GM12878 (cell line): Measurements from ENCODE around the gene TPGS1. TPM values are rescaled to one million over a fixed set of nuclear protein-coding genes. Genes with fewer than 3 reads are reported as not detected.

Experiments used
- MXI1 ChIP-seq: fragments of 150-350 bp; IDR thresholded peaks from 2 replicates; pipeline ENCODE4 v1.6.1; 2011; ENCODE audit warnings: low read depth, mild to moderate bottlenecking, inconsistent platforms, low read length, improper control_type of control experiment
- NR2F1 ChIP-seq: fragments of 450-650 bp; conservative IDR thresholded peaks from 2 replicates; pipeline ENCODE4 v1.6.1; 2017; ENCODE audit warnings: mild to moderate bottlenecking
- PAX8 ChIP-seq: fragments of 450-650 bp; IDR thresholded peaks from 2 replicates; pipeline ENCODE4 v1.6.1; 2017; ENCODE audit warnings: mild to moderate bottlenecking, moderate library complexity
- SMAD1 ChIP-seq: fragments of 450-650 bp; IDR thresholded peaks from 2 replicates; pipeline ENCODE4 v1.6.1; 2018; ENCODE audit warnings: mild to moderate bottlenecking, low read depth; ENCODE audit not compliant: partially characterized antibody
- SMAD5 ChIP-seq: IDR thresholded peaks from 2 replicates; pipeline ENCODE4 v1.6.1; 2016; ENCODE audit warnings: antibody characterized with exemption, low read depth
- SUZ12 ChIP-seq: fragments of 200-600 bp; sonication (generic); IDR thresholded peaks from one replicate; pipeline ENCODE4 v1.6.1; 2018; ENCODE audit warnings: antibody characterized with exemption, mild to moderate bottlenecking; ENCODE audit not compliant: unreplicated experiment
- TCF12 ChIP-seq: IDR thresholded peaks from 2 replicates; pipeline ENCODE4 v1.6.1; 2011; ENCODE audit warnings: low read depth, mild to moderate bottlenecking, low read length
- ZNF217 ChIP-seq: fragments of 450-650 bp; IDR thresholded peaks from 2 replicates; pipeline ENCODE4 v1.6.1; 2017; ENCODE audit warnings: antibody characterized with exemption, mild to moderate bottlenecking
- polyA plus RNA-seq, 11 experiments: library from polyadenylated mRNA; depleted of rRNA in 4 of 11; unstranded in 6 of 11; stranded (reverse) in 5 of 11; fragments of >200 nt; fragmentation: Nextera tagmentation in 4 of 11; fragmentation: Illumina TruSeq in 1 of 11; extraction: Ambion mirVana in 4 of 11; extraction: Trizol in 1 of 11; gene quantifications; 1 replicate in 1 of 11; 2 replicates in 10 of 11; pipeline versions ENCODE4 v1.2.1 to v1.2.3, GENCODE V29; 2011 to 2016; ENCODE audit warnings: inconsistent platforms in 2 of 11, missing spikeins in 2 of 11, low read depth in 1 of 11
- total RNA-seq, 4 experiments: library from RNA; depleted of rRNA in 3 of 4; stranded (reverse); fragments of >200 nt in 3 of 4; fragmentation: Illumina TruSeq in 1 of 4; extraction: Trizol in 1 of 4; gene quantifications; 2 replicates each; pipeline versions ENCODE4 v1.2.1 to v1.2.3, GENCODE V29; 2013 to 2021
- TF ChIP-seq, protein P1 (sequence below): IDR thresholded peaks from 2 replicates; pipeline ENCODE4 v1.6.1; 2012; ENCODE audit warnings: improper control_type of control experiment, low read depth, low read length; ENCODE audit not compliant: insufficient replicate concordance
- TF ChIP-seq, protein P2 (sequence below): fragments of 450-650 bp; formaldehyde crosslinking; IDR thresholded peaks from 2 replicates; pipeline ENCODE4 v1.4.0; 2022; ENCODE audit warnings: mild to moderate bottlenecking, moderate library complexity

TPGS1 gene
- total and polyA plus RNA-seq, 10 of the 15 experiments (the other 5 are each of a cell fraction or from before 2014, with no cell fraction given), result 0.24 to 24.7 (median 7.7) TPM; not detected in 2

DNA sequence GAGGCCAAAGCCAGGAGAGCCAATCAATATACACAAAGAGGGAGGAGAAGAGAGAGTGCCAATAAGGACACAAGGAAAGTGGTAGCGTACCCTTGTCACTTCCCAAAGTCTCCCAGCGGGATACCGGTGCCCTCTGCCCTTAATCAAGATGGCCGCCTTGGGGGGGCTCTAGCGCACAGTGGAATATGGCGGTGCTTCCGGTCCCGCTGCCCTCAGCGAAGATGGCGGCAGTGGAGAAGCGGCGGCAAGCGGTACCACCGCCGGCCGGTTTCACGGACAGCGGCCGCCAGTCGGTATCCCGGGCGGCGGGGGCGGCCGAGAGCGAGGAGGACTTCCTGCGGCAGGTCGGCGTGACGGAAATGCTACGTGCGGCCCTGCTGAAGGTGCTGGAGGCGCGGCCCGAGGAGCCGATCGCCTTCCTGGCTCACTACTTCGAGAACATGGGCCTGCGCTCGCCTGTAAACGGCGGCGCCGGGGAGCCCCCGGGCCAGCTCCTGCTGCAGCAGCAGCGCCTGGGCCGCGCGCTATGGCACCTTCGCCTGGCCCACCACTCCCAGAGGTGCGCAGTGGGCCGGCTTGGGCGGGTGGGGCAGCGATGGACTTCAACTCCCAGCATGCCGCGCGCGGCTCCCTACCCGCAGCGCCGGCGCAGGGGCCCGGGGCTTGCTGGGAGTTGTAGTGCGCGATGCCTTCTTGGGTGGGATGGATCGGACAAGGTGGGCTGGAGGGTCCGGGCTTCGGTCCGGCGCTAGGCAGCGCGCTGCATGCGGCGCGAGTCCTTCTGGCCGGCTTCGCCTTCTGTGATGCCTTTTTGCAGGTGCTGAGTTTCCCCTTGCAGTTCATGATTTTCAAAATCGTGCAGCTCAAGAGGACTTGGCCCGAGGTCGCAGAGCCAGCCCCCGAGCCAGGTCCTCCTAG is at the start of gene TPGS1 (continued):
- no peak for TF ChIP-seq SUZ12
- TF ChIP-seq, protein P1, sequence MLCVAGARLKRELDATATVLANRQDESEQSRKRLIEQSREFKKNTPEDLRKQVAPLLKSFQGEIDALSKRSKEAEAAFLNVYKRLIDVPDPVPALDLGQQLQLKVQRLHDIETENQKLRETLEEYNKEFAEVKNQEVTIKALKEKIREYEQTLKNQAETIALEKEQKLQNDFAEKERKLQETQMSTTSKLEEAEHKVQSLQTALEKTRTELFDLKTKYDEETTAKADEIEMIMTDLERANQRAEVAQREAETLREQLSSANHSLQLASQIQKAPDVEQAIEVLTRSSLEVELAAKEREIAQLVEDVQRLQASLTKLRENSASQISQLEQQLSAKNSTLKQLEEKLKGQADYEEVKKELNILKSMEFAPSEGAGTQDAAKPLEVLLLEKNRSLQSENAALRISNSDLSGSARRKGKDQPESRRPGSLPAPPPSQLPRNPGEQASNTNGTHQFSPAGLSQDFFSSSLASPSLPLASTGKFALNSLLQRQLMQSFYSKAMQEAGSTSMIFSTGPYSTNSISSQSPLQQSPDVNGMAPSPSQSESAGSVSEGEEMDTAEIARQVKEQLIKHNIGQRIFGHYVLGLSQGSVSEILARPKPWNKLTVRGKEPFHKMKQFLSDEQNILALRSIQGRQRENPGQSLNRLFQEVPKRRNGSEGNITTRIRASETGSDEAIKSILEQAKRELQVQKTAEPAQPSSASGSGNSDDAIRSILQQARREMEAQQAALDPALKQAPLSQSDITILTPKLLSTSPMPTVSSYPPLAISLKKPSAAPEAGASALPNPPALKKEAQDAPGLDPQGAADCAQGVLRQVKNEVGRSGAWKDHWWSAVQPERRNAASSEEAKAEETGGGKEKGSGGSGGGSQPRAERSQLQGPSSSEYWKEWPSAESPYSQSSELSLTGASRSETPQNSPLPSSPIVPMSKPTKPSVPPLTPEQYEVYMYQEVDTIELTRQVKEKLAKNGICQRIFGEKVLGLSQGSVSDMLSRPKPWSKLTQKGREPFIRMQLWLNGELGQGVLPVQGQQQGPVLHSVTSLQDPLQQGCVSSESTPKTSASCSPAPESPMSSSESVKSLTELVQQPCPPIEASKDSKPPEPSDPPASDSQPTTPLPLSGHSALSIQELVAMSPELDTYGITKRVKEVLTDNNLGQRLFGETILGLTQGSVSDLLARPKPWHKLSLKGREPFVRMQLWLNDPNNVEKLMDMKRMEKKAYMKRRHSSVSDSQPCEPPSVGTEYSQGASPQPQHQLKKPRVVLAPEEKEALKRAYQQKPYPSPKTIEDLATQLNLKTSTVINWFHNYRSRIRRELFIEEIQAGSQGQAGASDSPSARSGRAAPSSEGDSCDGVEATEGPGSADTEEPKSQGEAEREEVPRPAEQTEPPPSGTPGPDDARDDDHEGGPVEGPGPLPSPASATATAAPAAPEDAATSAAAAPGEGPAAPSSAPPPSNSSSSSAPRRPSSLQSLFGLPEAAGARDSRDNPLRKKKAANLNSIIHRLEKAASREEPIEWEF, result no peak
- TF ChIP-seq MXI1, result peak; percentile 13; the same call in 1 of the 2 replicates
- no peak for TF ChIP-seq NR2F1
- TF ChIP-seq SMAD5, result no peak
- TF ChIP-seq, protein P2, sequence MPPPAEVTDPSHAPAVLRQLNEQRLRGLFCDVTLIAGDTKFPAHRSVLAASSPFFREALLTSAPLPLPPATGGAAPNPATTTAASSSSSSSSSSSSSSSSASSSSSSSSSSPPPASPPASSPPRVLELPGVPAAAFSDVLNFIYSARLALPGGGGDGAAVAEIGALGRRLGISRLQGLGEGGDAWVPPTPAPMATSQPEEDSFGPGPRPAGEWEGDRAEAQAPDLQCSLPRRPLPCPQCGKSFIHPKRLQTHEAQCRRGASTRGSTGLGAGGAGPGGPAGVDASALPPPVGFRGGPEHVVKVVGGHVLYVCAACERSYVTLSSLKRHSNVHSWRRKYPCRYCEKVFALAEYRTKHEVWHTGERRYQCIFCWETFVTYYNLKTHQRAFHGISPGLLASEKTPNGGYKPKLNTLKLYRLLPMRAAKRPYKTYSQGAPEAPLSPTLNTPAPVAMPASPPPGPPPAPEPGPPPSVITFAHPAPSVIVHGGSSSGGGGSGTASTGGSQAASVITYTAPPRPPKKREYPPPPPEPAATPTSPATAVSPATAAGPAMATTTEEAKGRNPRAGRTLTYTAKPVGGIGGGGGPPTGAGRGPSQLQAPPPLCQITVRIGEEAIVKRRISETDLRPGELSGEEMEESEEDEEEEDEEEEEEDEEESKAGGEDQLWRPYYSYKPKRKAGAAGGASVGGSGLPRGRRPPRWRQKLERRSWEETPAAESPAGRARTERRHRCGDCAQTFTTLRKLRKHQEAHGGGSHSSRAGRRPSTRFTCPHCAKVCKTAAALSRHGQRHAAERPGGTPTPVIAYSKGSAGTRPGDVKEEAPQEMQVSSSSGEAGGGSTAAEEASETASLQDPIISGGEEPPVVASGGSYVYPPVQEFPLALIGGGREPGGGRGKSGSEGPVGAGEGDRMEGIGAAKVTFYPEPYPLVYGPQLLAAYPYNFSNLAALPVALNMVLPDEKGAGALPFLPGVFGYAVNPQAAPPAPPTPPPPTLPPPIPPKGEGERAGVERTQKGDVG (CRISPR knock-in tag), result no peak
- no peak for TF ChIP-seq PAX8
- TF ChIP-seq TCF12, result 0 out of 2 replicates have a peak, but pooled peaks have one; percentile 4
- no peak for TF ChIP-seq ZNF217
- TF ChIP-seq SMAD1, result peak; percentile 81
